DOHH2 (cell line): ENCODE results near the gene NEGR1.

Experiments used
- H3F3A ChIP-seq: fragments of 200-600 bp; sonication (generic), shearing (Covaris generic); 2 replicates; pipeline ENCODE4 v1.6.0; 2016; ENCODE audit warnings: antibody characterized with exemption, mild to moderate bottlenecking; ENCODE audit not compliant: control insufficient read depth, insufficient read depth
- H3K27ac ChIP-seq: fragments of 200-600 bp; sonication (generic); 2 replicates; pipeline ENCODE4 v1.5.1; 2014; ENCODE audit warnings: low read depth, mild to moderate bottlenecking, low read length, moderate library complexity
- H3K27me3 ChIP-seq: fragments of 200-600 bp; sonication (generic); 2 replicates; pipeline ENCODE4 v1.6.1; 2014; ENCODE audit warnings: mild to moderate bottlenecking, low read length, mixed read lengths; ENCODE audit not compliant: control insufficient read depth
- H3K36me3 ChIP-seq: fragments of 200-600 bp; sonication (generic); 2 replicates; pipeline ENCODE4 v1.6.1; 2014; ENCODE audit warnings: mild to moderate bottlenecking, low read length, moderate library complexity, mixed read lengths; ENCODE audit not compliant: control insufficient read depth
- H3K4me1 ChIP-seq: fragments of 200-600 bp; sonication (generic); 2 replicates; pipeline ENCODE4 v1.6.1; 2014; ENCODE audit warnings: mild to moderate bottlenecking, low read length, mixed read lengths; ENCODE audit not compliant: control insufficient read depth
- H3K4me2 ChIP-seq: fragments of 200-600 bp; sonication (generic); 2 replicates; pipeline ENCODE4 v1.6.0; 2014; ENCODE audit warnings: mild to moderate bottlenecking, low read length, moderate library complexity
- H3K4me3 ChIP-seq: fragments of 200-600 bp; sonication (generic); 2 replicates; pipeline ENCODE4 v1.5.1; 2014; ENCODE audit warnings: mild to moderate bottlenecking, low read length, mixed read lengths
- H3K79me2 ChIP-seq: fragments of 200-600 bp; sonication (generic); 2 replicates; pipeline ENCODE4 v1.6.1; 2014; ENCODE audit warnings: mild to moderate bottlenecking, low read length, mixed read lengths; ENCODE audit not compliant: control insufficient read depth
- H3K9me2 ChIP-seq: fragments of 200-600 bp; sonication (generic); replicated peaks from 2 replicates; pipeline ENCODE4 v1.6.1; 2014; ENCODE audit warnings: mild to moderate bottlenecking, low read length, mixed read lengths; ENCODE audit not compliant: control insufficient read depth
- H3K9me3 ChIP-seq: fragments of 200-600 bp; sonication (generic); 2 replicates; pipeline ENCODE4 v1.6.1; 2014; ENCODE audit warnings: antibody characterized with exemption, low read length, mixed read lengths; ENCODE audit not compliant: control insufficient read depth, insufficient read depth
- H4K20me1 ChIP-seq: fragments of 200-600 bp; sonication (generic); 2 replicates; pipeline ENCODE4 v1.6.0; 2014; ENCODE audit warnings: low read depth, mild to moderate bottlenecking, antibody characterized with exemption, low read length, moderate library complexity; ENCODE audit not compliant: control insufficient read depth, insufficient read depth
- EZH2phosphoT487 ChIP-seq: fragments of 200-600 bp; sonication (generic); IDR thresholded peaks from 2 replicates; pipeline ENCODE4 v1.6.1; 2017; ENCODE audit warnings: borderline replicate concordance, mild to moderate bottlenecking, antibody characterized with exemption, low read length, moderate library complexity, mixed read lengths
- TF ChIP-seq, protein P1 (sequence below): fragments of 200-600 bp; sonication (generic); IDR thresholded peaks from one replicate; pipeline ENCODE4 v1.5.1; 2014; ENCODE audit warnings: antibody characterized with exemption, mild to moderate bottlenecking, low read depth, low read length; ENCODE audit not compliant: poor library complexity, severe bottlenecking

NEGR1 gene

DNA sequence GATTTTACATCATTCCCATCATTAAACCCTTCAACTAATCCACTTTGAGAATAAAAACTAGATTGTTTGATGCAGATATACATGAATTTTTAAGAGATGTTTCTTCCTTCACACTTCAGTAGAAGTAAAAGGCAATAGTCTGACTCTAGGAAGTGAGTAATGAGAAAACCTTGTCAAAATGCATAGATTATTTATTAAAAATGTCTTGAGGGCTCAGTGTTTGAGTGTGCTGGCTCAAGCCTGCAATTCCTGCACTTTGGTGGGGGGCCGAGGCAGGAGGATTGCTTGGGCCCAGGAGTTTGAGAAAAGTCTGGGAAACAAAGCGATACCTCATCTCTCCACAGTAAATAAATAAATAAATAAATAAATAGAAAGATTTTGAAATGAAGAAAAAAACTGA lies 177.1 kb downstream of the NEGR1 start:
- Histone ChIP-seq H4K20me1 (no peaks in the 10 kb centered on the region), H3K9me3 (no peaks in the 10 kb centered on the region)
- TF ChIP-seq, protein P1, sequence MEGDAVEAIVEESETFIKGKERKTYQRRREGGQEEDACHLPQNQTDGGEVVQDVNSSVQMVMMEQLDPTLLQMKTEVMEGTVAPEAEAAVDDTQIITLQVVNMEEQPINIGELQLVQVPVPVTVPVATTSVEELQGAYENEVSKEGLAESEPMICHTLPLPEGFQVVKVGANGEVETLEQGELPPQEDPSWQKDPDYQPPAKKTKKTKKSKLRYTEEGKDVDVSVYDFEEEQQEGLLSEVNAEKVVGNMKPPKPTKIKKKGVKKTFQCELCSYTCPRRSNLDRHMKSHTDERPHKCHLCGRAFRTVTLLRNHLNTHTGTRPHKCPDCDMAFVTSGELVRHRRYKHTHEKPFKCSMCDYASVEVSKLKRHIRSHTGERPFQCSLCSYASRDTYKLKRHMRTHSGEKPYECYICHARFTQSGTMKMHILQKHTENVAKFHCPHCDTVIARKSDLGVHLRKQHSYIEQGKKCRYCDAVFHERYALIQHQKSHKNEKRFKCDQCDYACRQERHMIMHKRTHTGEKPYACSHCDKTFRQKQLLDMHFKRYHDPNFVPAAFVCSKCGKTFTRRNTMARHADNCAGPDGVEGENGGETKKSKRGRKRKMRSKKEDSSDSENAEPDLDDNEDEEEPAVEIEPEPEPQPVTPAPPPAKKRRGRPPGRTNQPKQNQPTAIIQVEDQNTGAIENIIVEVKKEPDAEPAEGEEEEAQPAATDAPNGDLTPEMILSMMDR: no peak
- TF ChIP-seq EZH2phosphoT487: no peak

DNA sequence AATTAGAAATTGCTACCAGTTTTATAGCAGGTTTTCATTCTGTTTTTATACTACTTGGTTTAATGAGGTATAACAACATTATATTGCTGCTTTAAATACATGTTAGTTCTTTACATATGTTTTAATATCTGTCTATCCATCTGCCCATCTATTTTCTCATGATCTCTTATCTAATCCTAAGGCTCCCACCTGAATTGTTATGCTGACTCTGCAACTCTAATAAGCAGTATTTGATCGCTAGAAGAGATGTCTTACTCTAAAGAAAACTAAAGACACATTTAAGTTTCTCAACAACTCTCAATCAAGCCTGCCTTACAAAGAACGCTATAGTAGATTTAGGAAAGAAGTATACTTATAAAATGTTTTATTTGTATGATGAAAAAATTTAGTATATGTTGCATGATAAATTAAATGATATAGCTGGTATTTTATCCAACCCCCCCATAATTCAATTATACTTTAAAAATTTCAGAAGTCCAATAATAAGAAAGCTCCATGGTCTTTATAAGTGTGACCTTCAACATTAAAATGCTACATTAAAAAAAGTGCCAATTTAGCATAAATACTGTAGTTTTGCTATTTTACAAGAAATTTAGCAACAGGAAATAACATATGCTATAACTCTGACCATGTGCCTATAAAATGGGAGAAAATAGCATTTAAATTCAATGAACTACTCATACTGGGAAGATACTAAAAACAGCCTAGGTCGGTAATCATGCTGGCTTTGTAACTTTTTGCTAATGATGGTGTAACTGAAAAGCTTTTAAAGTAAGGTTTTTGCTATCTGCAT lies 180.3 kb downstream of the NEGR1 start:
- Histone ChIP-seq H3K36me3 (no peaks in the 10 kb centered on the region), H3K4me2 (no peak overlapping the region), H3K9me3 (no peaks in the 10 kb centered on the region), H3K4me1 (no peaks in the 10 kb centered on the region), H3F3A (no peaks in the 10 kb centered on the region), H4K20me1 (no peaks in the 10 kb centered on the region), H3K9me2 (no peaks in the 10 kb centered on the region), H3K4me3 (no peak overlapping the region), H3K27ac (no peak overlapping the region), H3K27me3 (no peaks in the 10 kb centered on the region), H3K79me2 (no peaks in the 10 kb centered on the region)
- no peak for TF ChIP-seq EZH2phosphoT487
- TF ChIP-seq, protein P1: no peak

More for the DNA sequence above, 177.1 kb downstream of the NEGR1 start:
- Histone ChIP-seq H3K79me2 (no peaks in the 10 kb centered on the region), H3K36me3 (no peaks in the 10 kb centered on the region), H3F3A (no peaks in the 10 kb centered on the region), H3K4me2 (no peak overlapping the region), H3K27ac (no peak overlapping the region), H3K27me3 (no peaks in the 10 kb centered on the region), H3K4me3 (no peak overlapping the region), H3K4me1 (no peaks in the 10 kb centered on the region), H3K9me2 (no peaks in the 10 kb centered on the region)

DNA sequence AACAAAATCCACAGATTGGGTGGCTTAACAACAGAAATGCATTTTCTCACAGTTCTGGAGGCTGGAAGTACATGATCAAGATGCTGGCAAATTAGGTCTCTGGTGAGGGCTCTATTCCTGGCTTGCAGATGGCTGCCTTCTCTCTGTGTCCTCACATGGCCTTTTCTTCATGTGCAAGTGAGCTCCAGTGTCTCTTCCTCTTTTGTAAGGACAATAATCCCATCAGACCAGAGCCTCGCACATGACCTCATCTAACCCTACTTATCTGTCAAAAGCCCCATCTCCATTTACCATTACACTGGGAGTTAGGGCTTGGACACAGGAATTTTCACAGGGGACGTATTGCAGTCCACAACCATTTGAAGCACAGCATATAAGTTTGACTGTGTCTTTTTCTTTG lies 181.6 kb downstream of the NEGR1 start:
- Histone ChIP-seq H3F3A (no peaks in the 10 kb centered on the region), H4K20me1 (no peaks in the 10 kb centered on the region), H3K9me2 (no peaks in the 10 kb centered on the region), H3K9me3 (no peaks in the 10 kb centered on the region), H3K4me2 (no peak overlapping the region), H3K4me3 (no peak overlapping the region), H3K27ac (no peak overlapping the region), H3K36me3 (no peaks in the 10 kb centered on the region), H3K27me3 (no peaks in the 10 kb centered on the region), H3K4me1 (no peaks in the 10 kb centered on the region), H3K79me2 (no peaks in the 10 kb centered on the region)
- TF ChIP-seq EZH2phosphoT487: no peak
- TF ChIP-seq, protein P1: no peak
